DMS153 treated with DMSO at 0.1 percent for 48 hours (cell line): ENCODE results near the gene GUCY1B1.
"Not testable (repeated sequence)": the region's sequence is repeated elsewhere in the genome, so short reads cannot be mapped to it uniquely, and the experiment has no call there.

Experiments used
- DNase-seq: peaks from one replicate; lab custom pipeline; 2025; ENCODE audit not compliant: unreplicated experiment; lab: John Stamatoyannopoulos, UW

Gene GUCY1B1

DNA sequence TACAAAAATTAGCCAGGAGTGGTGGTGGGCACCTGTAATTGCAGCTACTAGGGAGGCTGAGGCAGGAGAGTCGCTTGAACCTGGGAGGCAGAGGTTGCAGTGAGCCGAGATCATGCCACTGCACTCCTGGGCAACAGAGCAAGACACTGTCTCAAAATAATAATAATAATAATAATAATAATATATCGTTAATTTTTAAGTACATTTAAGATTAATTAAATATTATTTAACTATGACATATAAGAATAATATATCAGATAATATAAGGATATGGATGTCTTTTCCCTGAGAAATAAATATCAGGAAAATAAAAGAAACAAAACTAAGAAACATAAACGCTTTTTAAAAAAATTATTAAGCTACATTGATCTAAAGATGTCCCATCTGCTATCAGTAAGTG, 38.8 kb downstream of the GUCY1B1 start:
- DNase-seq = not testable (repeated sequence)

DNA sequence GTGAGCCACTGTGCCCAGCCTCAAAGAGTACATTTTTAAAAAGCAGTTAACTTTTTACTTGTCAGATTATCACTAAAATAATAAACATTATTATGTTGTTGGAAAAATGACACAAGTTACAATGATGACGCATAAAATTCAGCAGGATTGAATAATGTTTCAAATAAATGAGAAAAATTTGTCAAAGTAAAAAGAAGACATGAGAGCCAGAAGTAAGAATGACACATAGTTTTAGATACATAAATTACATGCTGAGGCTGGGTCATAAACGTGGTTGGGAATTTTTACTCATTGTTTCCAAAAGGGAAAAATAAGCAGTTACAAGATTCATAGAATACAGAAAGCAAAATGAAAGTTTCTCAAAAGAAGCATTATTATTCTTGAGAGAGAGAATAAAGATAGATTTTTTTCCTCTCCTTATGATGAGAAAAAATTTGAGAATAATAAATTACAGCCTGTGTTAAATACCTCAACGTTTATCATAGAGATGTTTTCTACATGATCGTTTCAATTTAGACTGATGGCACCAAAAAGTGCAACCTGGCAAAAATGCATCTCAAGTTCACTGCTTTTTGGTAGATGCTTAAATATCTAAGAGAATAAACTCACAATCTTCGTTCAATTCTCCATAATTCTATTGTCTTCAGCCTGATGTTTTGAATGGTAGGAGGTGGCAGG, 40.4 kb downstream of the GUCY1B1 start:
- no peak for DNase-seq

DNA sequence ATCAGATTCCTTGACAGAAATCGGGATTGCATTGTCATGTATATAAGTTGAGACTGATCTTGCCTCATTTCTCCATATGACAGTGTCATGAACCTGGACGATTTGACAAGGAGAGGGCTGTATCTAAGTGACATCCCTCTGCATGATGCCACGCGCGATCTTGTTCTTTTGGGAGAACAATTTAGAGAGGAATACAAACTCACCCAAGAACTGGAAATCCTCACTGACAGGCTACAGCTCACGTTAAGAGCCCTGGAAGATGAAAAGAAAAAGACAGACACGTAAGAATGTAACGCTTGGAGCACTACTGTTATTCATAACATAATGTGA, 40.9 kb downstream of the GUCY1B1 start:
- no peak for DNase-seq

DNA sequence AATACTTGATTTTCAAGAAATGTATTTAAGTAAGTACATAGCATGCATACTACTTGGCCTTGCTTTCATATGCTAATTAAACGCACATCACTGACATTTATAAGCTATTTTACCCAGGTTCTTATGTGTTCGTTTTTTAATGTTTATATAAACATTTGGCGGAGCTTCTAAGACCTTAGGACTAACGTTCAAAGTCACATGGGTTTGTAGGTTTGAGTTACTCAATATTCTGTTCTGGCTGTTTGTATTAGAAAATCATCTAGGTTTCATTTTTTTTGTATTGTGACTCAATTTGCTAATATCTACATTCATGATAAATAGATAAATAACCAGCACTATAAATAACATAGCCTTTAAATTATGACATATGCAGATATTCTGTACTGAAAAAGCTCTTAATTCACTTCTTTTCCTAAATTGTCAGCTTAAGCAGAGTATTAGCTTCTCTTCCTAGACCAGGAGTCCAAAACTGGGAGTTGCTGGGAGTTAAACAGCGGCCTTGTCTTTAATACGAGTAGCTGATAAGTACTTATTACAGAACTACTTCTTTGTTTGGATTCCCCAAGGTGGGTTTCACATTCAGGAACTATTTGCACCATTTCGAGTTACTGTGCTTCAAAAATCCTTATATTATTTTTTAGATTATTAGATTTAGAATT, 42.0 kb downstream of the GUCY1B1 start:
- no peak for DNase-seq

DNA sequence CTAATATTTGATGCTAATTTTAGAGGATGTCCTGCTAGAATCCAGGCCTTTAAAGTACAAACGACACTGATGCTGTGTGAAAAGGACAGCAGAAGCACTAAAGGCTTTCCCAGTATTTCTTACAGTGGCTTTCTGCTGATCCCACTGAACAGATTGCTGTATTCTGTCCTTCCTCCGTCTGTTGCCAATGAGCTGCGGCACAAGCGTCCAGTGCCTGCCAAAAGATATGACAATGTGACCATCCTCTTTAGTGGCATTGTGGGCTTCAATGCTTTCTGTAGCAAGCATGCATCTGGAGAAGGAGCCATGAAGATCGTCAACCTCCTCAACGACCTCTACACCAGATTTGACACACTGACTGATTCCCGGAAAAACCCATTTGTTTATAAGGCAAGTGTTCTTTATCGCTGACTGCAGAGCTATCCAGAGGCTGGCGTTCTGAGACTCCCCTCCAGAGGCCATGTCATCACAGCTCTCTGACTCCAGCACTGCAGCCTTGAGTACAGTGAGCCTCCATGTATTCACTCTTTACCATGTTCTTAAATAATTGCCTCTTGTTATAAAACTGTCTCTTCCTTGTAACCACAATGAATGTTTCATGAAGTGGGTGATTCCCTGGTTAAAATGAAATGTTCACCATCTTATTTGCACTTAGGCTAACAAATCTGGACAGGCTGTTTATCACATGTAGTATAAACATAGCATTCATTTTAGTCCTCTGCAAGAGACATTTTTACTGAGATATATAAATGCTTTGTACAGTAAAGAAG, 43.6 kb downstream of the GUCY1B1 start:
- no peak for DNase-seq

DNA sequence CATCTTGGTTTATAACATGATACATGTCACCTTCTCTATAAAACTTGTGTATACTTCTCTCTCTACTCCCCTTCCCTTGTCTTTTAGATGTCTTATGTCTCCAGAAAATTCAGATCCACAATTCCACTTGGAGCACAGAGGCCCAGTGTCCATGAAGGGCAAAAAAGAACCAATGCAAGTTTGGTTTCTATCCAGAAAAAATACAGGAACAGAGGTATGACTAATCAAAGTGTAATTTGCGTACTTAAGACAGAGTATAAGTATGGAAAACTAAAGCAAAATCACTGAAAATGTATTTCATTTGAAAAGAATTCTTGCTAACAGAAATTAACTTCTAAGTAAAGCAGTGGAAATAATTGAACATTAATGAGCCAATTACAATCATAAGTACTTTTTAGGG, 46.2 kb downstream of the GUCY1B1 start:
- no peak for DNase-seq

DNA sequence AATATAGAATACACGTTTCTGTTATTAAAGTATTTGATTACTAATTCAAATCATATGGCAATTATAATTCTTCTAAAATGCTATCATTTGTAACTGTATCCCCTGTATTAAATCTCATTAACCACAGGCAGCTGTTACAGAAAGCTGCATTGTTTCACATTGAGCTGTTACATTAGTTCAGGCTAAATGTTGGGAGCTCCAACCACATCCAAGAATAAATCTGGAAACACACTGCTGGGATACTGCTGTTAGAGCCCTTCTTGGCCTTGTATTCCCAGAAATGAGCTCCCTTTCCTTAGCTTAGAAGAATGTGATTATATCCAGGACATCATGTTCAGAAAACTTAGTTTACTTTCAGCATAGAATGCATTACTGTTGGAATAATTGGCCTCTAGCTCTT, 48.2 kb downstream of the GUCY1B1 start:
- no peak for DNase-seq

DNA sequence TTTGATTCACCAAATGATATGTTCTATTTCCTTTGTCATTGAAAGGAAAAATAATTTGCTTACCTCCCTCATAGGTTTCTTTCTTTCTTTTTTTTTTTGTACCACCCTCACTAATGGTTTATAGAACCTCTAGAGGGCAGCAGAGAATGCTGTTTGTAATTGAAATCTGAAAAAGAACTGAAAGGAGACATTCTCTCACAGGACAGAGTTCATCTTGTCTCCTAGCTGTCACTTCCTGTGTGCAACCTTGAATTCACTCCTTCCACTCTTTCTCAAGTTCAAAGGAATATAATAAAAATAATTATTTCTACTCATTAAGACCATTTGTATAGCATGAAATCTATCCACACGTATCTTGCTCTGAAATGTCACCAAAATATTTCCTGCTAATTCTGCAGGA, 51.0 kb downstream of the GUCY1B1 start:
- peak; percentile 47 for DNase-seq

DNA sequence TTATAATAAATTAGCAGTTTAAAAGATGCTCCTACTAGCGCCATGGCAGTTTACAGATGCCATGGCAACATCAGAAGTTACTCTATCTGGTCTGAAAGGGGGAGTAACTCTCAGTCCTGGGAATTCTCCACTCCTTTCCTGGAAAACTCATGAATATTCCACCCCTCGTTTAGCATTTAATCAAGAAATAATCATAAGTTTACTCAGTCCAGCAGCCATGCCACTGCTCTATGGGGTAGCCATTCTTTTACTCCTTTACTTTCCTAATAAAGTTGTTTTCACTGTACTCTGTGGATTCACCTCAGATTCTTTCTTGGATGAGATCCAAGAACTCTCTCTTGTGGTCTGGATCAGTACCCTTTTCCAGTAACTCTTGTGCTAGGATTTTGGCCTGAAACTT, 52.3 kb downstream of the GUCY1B1 start:
- DNase-seq = no peak

DNA sequence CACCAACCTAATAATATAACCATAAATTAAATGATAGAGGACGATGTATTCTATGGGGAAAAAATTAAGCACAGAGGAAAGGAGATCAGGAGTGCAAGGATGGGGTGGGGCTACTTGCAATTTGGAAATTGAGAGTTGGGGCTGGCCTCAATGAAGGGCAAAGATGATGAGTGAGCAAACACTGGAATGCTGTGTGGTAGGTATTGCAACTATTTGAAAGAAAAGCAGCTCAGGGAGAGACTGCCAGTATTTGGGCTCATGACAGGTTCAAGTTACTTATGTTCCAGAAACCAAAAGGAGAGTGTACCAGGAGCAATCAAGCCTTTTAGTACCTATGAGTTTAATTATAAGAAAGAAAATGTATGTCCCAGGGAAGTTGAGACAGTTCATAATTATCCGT, 59.8 kb downstream of the GUCY1B1 start:
- DNase-seq = no peak

DNA sequence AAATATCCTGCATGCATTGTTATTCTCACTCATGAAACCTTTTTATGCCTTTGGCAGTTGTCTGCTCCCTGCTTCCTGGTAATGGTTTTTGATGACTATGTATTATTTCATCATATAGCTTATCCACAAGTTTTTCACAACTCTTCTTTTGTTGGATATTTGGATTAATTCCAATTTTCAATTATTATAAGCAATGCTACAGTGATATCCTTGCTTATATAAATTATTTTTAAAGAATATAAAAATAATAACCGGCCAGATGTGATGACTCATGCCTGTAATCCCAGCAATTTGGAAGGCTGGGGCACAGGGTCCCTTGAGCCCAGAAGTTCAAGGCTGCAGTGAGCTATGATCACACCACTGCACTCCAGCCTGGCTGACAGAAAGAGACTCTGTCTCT, 60.2 kb downstream of the GUCY1B1 start:
- DNase-seq = no peak

DNA sequence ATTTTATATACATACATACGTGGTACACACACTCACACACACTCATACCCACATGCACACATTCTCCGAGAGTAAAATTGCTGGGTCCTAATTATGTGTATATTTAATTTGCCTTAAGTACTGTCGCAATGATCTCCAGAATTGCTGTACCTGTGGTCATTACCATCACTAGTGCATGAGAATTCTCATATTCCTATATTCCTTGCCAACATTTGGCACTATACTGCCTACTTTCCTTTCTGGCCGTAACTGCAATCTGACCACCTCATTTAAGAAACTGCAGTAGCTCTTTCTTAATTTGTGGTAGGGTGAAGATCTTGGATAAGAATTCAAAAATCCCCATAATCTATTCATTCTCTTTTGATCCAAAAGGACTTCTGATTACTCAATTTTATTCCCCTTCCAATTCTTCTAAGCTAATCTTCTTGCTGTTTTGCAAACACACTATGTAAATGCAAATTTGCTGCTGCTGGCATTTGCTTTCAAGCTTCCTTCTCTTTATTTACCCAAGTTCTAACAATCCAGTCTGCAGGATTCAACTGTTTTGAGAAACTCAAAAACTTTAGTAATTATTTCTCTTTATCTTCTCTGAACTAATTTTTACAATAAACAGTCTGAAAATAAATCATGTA, 62.2 kb downstream of the GUCY1B1 start:
- DNase-seq = no peak

DNA sequence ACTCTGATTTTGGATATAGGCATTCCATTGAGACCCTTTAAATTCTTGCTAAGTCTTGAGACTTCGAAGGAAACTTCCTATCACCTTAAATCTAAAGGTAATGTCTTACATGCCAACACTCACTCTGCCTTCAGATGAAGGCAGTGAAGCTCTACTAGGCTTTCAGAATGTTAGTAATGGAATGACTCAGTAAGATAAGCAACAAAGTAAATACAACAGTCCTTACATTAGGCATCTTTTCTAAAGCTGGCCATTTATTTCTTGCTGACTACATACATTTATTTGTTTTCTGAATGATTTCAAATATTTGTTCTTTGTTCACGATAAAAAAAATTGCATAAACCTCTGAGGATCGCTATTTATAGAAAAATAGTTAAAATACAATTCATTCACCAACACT, 63.8 kb downstream of the GUCY1B1 start:
- DNase-seq = no peak

DNA sequence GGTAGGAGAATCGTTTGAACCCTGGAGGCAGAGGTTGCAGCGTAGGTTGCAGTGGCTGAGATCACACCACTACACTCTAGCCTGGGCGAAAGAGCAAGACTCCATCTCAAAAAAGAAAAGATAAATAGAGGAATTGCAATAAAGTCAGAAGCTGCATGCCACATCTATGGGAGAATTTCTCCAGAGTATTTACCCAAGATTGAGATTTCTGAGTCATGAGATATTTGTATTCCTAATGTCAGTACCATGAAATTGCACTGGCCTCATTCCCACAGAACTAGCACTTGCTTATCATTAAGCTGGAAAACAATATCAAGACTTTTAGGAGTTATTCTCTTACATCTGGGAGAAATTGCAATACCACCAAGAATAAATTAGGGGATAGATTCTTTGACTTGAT, 69.8 kb downstream of the GUCY1B1 start:
- DNase-seq = no peak

DNA sequence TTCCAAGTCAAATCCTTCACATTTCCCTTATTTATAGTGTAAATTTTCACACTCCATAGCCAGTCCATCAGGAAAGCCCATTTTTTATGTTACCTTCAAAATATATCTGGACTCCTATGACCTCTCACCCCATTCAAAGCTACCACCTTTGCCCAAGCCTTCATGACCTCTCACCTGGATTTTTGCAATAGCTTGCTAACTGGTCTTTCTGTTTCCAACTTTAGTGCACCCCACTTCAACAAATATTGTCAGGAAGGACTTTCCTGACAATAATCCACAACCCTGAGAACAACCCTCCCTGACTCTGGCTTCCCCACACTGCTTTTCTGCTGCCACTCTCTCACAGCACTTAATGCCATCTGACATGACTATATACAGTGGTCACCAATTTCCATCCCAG, 73.8 kb downstream of the GUCY1B1 start:
- DNase-seq = no peak

DNA sequence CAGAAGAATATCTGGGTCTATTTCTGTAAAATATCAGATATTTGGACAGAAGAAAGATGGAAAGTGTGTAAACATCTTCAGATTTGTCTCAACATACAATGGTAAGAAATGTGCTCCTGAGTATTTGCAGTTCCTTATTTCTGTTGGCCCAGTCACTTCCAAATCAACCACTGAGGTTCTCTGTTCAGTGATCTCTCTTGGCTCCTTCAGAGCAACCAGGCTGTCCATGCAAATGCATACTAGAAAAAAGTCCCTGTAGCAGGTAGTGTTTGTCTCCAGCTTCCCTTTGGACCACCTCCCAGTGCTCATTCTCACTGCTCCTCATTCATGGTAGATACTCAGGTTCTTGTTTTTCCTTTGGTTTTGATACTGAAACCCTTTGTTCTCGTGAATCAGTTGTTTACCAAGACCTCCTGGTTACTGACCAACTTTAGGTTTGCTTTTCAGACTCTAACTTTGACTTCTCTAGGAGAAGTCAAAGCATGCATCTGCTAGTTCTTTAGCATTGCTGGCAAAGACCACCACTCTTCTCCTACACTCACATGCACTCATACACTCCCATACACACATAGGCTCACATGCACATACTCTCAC, 78.5 kb downstream of the GUCY1B1 start:
- DNase-seq = no peak

DNA sequence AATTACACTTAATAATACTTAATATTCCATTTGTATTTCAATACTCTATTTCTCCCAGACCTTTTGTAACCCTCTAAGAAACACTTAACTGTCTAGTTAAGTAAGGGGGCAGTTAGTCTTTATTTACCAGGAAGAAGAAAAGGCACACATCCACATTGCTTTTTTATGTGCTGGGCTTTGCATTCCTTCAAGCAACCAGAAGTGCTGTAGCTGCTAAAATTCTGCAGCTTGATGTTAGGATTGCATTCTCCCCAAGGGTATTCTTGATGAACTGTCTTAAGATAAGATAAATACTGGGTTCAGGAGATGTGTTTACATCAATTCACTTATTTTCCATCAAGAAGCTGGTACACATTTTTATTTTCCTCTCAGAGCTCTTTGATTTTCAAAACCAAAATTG, 83.3 kb downstream of the GUCY1B1 start:
- DNase-seq = no peak

DNA sequence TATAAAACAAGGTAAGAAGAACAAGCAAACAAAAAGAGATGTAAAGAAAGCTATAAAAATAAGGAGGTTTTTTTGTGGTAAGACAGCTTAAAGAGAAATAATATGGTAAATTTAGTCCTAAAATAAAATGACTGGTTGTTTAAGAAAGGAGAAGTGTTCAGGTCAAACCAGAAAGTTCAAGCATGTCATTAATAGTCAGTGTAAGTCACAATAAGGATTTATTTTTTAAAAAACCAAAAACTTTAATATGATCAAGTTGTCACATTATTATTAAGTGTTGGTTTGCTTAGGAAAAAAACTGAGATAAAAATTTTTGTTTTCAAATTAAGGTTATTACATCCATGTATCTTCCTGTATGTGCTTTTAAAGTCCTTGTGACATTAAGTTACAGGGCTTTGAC, 88.1 kb downstream of the GUCY1B1 start:
- DNase-seq = no peak

DNA sequence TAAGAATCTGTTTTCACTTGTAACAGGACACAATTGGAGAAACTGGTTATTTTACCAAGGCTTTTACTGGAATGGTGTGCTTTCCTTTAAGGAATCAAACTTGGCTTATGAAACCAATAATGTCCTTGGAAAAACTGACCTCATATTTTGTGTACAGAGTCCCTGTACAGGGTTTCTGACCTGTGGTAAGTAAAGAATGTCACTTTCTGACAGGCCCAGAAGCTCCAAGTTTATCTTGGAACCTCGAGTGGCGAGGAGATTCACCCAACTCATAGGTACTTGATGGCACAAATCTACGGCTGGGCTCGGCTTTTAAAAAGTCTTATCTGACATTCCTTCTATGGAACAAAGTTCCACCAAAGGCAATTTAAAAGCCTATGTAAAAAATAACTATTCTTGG, 90.2 kb downstream of the GUCY1B1 start:
- DNase-seq = no peak

DNA sequence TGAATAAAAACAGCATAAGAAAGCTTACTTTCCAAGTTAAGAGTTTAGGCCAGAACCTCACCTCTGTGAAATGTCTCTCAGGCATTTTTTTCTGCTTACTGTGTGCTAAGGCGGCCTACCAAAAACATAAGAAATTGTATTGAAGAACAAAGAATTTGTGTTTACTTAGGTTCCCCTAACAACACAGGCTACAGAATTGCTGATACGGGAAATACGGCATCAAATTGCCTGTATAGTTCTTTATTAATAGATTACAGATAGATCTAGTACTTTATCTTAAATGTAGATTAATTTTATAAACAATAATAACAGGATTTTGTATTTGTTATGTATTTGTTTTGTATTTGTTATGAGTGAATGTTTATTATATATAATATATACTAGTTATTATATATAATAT, 94.4 kb downstream of the GUCY1B1 start:
- no peak for DNase-seq

DNA sequence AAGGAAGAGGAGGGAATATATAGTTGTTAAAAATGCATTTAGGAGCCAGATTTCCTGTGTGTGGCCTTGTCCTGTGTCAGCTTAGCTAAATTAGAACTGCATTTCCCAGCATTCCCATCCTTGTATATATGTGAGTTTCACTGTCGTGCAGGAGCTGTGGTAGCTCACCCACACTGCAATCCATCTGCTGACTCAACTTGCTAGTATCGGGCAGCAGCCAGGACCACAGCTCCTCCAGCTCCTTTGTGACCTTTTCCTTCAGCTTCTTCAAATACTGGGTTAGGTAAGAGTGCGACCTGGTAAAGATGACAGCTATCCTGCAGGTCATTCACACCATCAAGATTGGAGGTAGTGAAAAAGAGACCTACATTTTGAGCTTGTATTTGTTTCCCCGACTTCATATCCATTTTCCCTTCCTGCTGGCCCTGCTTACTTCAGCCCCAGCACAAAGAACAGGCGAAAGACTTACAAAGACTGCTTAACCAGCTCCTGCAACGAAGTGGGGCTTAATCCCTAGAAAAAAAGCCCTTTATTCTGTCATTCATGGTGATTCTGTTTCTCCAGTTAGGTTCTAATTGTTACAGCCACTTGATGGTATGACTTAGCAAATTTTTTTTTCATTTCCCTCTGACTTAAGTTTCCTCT, 95.9 kb downstream of the GUCY1B1 start:
- no peak for DNase-seq
